ENCODE results near the gene CCDC60.

DNA sequence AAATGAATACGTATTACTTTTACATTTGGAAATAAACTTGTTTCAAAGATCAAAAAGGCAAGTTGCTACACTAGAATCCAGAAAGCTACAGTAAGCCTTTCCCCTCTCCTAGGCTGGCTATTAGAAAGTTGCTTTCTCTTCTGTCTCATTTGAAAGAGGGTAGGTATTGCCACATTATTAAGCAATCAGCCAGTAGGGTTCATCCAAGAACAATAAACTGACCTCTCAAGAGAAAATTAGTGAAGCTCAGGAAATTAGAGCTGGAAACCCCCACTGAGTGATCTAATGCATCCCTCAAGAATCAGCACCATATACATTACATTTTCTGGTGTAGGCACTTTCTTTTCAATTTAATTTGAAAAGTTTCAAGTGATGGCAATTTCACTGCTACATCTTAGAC lies 254.6 kb downstream of the CCDC60 start:
- TF ChIP-seq CTCF (IDR thresholded peaks at IDR 0.05) (no peak), POLR2A (IDR thresholded peaks at IDR 0.05) (no peak)

Measured in adrenal gland (tissue), 5 donors.